GM21717 (cell line): Measurements from ENCODE around the gene RBKS.
"Not testable (repeated sequence)": the region's sequence is repeated elsewhere in the genome, so short reads cannot be mapped to it uniquely, and the experiment has no call there.

Source experiments
- ATAC-seq: cut with Tn5 transposase; IDR thresholded peaks from one replicate; pipeline ENCODE4 v1.9.1; 2021; ENCODE audit warnings: mild to moderate bottlenecking, moderate library complexity; ENCODE audit not compliant: unreplicated experiment

RBKS gene

DNA sequence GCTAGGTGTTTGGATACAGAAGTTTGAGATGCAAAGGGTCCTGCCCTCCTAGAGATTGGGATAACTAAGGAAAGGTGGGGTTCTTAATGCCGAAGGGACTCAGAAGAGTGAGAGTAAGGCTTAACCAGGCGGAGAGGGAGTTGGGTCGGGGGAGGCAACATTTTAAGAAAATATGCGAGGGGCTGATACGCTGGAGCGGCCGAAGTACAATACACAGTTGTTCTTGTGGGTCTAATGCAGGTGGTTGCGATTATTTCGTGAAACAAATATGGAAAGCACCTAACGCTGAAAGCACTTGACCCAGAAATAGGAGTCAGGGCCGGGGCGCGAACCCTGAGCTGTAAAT is 119.0 kb downstream of the RBKS start:
- no peak for ATAC-seq

GRCh38 chr2:27766287-27766661 is 123.9 kb downstream of the RBKS start:
- no peak for ATAC-seq

DNA sequence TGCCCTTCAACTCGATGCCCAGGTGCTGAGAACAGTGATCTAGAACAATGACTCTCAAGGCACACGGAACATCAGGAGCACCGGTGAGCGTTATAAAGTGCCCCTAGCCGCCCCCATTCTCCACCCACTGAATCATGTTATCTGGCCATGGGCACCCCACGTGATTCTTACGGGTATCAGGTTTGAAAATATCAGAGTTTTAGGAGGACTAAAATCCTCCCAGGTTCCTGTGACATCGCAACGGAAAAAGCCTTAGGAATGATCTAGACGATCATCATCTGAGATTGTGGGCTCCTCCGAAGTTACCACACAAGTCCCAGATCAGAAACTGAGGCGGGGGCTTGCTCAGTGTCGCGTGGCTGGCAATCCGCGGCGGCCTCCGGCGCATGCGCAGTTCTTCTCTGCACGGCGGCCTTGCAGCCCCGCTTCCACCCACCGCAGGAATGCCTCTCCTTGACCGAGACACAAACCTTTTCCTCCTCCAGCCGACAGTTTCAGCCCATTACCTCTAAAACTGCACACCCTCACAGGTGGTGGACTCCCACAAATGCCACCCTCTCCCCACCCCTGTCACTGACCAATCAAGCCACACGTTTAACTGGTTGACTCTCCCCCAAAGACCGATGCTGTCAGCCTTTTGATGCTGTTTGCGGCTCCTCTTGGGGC is 124.4 kb downstream of the RBKS start:
- ATAC-seq, result no peak

DNA sequence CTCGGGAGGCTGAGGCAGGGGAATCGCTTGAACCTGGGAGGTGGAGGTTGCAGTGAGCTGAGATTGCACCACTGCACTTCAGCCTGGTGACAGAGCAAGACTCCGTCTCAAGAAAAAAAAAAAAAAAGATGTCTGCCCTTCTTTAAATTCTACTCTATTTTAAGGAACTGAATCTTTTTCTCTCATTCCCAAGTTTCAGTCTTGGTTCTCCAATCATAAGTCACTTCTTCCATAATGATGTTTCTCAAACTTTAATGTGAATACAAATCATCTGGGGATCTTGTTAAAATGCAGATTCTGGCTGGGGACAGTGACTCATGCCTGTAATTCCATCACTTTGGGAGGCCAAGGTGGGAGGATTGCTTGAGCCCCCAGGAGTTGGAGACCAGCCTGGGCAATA is 125.7 kb downstream of the RBKS start:
- not testable (repeated sequence) for ATAC-seq

DNA sequence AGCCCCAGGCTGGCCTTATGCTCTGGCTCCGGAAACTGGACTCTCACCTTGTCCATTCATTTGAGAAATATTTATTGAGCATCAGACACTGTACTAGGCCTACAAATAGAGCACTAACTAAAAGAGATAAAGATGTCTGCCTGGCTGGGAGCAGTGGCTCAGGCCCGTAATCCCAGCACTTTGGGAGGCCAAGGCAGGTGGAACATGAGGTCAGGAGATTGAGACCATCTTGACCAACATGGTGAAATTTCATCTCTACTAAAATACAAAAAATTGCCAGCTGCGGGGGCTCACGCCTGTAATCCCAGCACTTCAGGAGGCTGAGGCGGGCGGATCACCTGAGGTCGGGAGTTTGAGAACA is 126.3 kb downstream of the RBKS start:
- ATAC-seq, result no peak

GRCh38 chr2:27762951-27763906 is 127.0 kb downstream of the RBKS start:
- ATAC-seq, result no peak

- ATAC-seq, result no peak
These were observed 133.4 kb downstream of the RBKS start for GRCh38 chr2:27756544-27757498.

DNA sequence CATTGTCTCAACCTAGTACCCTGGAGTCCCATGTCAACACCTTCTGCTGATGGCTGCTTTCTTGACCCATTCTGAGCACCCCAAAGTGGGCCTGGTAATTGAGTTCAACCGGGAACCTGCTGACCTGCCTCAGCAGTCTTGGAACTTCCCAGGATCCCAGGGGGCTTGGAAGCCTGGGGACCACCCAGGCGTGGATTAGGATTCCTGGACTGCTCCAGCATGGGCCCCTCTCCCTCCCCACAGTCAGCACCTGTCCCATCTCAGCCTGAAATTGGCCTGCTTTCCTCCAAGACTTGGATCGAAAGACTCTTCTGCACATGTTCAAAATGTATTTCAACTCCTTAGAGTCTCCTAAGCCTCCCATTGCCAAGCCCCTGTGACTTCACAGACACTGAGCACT is 134.1 kb downstream of the RBKS start:
- ATAC-seq, result no peak

GRCh38 chr2:27754831-27755230 is 135.4 kb downstream of the RBKS start:
- ATAC-seq, result no peak

- ATAC-seq, result no peak
These were observed 136.0 kb downstream of the RBKS start for GRCh38 chr2:27754138-27754588.

- no peak for ATAC-seq
These were observed 137.5 kb downstream of the RBKS start for GRCh38 chr2:27752551-27753237.

GRCh38 chr2:27751377-27751776 is 138.8 kb downstream of the RBKS start:
- no peak for ATAC-seq

DNA sequence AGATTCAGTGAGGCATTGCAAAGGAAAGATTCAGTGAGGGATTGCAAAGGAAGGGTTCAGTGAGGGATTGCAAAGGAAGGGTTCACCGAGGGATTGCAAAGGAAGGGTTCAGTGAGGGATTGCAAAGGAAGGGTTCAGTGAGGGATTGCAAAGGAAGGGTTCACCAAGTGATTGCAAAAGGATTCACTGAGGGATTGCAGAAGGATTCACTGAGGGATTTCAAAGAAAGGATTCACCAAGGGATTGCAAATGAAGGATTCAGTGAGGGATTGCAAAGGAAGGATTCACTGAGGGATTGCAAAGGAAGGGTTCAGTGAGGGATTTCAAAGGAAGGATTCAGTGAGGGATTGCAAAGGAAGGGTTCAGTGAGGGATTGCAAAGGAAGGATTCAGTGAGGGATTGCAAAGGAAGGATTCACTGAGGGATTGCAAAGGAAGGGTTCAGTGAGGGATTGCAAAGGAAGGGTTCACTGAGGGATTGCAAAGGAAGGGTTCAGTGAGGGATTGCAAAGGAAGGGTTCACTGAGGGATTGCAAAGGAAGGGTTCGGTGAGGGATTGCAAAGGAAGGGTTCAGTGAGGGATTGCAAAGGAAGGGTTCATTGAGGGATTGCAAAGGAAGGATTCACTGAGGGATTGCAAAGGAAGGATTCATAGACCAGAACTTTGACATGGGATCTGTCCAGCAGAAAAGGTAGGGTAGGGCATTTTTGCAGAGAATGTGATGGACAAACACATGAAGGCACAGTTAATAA is 141.2 kb downstream of the RBKS start:
- not testable (repeated sequence) for ATAC-seq

- ATAC-seq, result no peak
These were observed 142.3 kb downstream of the RBKS start for GRCh38 chr2:27747827-27748352.

GRCh38 chr2:27746325-27746724 is 143.9 kb downstream of the RBKS start:
- ATAC-seq, result no peak

DNA sequence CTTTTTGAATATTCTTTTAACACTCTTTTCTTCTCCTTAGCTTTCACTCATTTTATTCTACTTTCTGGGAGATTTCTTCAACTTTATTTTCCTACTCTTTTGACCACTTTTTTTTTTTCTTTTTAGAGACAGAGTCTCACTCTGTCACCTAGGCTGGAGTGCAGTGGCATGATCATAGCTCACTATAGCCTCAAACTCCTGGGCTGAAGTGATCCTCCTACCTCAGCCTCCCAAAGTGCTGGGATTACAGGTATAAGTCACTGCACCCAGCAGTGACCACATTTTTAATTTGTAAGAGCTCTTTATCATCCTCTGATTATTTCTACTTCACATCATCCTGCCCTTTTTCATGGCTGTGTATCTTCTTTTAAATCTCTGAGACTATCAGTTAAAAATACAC is 144.7 kb downstream of the RBKS start:
- ATAC-seq, result not testable (repeated sequence)

GRCh38 chr2:27742571-27742970 is 147.6 kb downstream of the RBKS start:
- no peak for ATAC-seq

DNA sequence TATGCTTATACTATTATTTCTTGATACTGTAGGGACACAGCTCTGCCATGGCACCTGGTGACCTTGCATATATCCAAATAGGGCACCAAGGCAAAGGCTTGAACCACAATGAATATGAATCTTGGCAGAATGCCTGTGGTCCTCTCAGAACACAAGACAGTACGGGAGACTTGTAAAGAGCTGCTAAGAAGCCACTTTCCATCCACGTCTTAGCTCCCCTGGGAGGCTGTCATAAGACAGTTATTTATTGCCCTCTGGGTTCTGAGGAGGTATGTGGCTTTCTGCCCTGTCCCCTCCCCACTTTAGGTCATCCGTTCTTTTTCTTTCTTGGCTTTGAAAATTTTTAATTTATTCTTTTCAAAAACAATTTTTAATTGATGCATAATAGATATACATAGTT is 148.5 kb downstream of the RBKS start:
- no peak for ATAC-seq

DNA sequence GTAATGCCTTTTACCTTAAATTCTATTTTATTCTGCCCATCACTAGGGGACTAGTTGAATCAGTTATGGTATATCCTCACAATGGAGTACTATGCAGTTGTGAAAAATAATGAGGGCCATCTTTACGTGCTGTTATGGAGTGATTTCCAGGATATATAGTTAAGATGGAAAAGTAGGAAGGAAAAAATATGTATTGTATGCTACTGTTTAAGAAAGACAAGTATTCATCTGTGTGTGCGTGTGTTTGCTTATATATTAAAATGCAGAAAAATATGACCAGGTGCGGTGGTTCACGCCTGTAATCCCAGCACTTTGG is 151.2 kb downstream of the RBKS start:
- no peak for ATAC-seq
